Motor neuron (in vitro differentiated cells): Measurements from ENCODE around the gene OPTN. TPM values are rescaled to one million over a fixed set of nuclear protein-coding genes. Genes with fewer than 3 reads are reported as not detected.
A peak's percentile ranks its signal among the peaks of the same experiment; 100 is the strongest.
"Not testable (repeated sequence)": the region's sequence is repeated elsewhere in the genome, so short reads cannot be mapped to it uniquely, and the experiment has no call there.

ENCODE experiments used
- ATAC-seq, 8 experiments: fragments of 200-7000 bp; cut with Tn5 transposase; replicated peaks in 6 of 8; 2 replicates each; pipeline ENCODE4 v1.8.0; 2021; ENCODE audit warnings: mild to moderate bottlenecking in 8 of 8, moderate library complexity in 8 of 8
- H3K27ac ChIP-seq, 2 donors: fragments of 250-450 bp; sonication (Bioruptor Pico); 2 replicates each; pipeline ENCODE4 v1.9.0; 2021; ENCODE audit warnings: antibody characterized with exemption in 2 of 2, mild to moderate bottlenecking in 2 of 2, moderate library complexity in 1 of 2
- H3K4me1 ChIP-seq, 2 donors: fragments of 250-450 bp; sonication (Bioruptor Pico); replicated peaks in 1 of 2; 2 replicates each; pipeline ENCODE4 v1.6.1; 2021; ENCODE audit warnings: antibody characterized with exemption in 2 of 2, mild to moderate bottlenecking in 2 of 2, moderate library complexity in 1 of 2
- H3K4me3 ChIP-seq, 5 donors: fragments of 250-450 bp; sonication (Bioruptor Pico); 2 replicates each; pipeline ENCODE4 v1.9.0; 2021; ENCODE audit warnings: antibody characterized with exemption in 5 of 5, mild to moderate bottlenecking in 5 of 5, moderate library complexity in 4 of 5
- WGBS, 10 experiments: fragments of 450-650 bp; shearing (Covaris generic); methylation state at CpG; one replicate each; pipeline ENCODE4 v1.0.0; 2022; 5-methylcytosine and 5-hydroxymethylcytosine counted together
- in situ Hi-C, 9 experiments: fragments of 400-800 bp; cut with MboI; loops; one replicate each; pipeline ENCODE4 v1.15.0; 2021; ENCODE audit warnings: low sequenced_read_pairs in 9 of 9, low pct_unique_long_range_greater_than_20kb in 2 of 9; ENCODE audit not compliant: unreplicated experiment in 9 of 9
- total RNA-seq, 8 experiments: library from RNA; unstranded; fragments of 300-600 nt; gene quantifications; 2 replicates each; pipeline versions ENCODE4 v1.2.3 to v1.2.4, GENCODE V29; 2022

OPTN gene
- total RNA-seq, 8 experiments from 2014 or later, result 23.0 to 186 (median 39.1) TPM

DNA sequence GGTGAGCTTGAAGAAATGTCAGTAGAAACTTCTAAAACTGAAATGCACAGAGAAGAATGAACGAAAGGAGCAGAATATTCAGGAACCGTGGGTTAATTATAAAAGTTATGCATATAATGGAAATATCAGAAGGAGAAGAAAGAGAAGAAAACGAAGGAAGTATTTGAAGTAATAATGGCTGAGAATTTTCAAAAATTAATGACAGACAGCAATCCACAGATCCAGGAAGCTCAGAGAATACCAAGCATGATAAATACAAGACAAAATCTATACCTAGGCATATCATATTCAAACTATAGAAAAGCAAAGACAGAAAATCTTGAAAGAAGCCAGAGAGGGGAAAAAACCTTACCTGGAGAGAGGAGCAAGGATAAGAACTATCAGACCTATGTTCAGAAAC is 44.9 kb downstream of the OPTN start:
- in situ Hi-C loops, result no loop called here
- H3K27ac ChIP-seq, result no peak overlapping the region
- H3K4me1 ChIP-seq, result no peaks in the 10 kb centered on the region
- no peak overlapping the region for H3K4me3 ChIP-seq
- no peak for ATAC-seq
- WGBS, 10 experiments, result 44 to 79% (median 62%) methylated on average over 2 to 3 of the region's 3 CpGs

DNA sequence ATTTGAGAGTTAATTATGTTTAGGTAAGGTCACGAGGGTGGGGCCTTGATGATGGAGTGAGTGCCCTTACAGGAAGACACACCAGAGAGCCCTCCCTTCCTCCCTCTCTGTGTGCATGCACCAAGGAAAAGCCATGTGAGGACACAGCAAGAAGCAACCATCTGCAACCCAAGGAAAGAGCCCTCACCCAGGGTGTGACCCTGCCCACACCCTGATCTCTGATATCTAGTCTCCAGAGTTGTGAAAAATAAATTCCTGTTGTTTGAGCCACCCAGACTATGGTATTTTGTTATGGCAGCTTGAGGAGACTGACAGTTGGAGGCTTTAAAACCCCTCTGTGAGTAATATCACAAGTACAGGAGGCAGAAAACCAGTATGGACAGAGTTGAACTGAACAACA is 46.4 kb downstream of the OPTN start:
- Histone ChIP-seq H3K4me3 (no peak overlapping the region), H3K27ac (no peak overlapping the region), H3K4me1 (no peaks in the 10 kb centered on the region)
- ATAC-seq, result peak in 2 of 8 experiments; percentile 88 to 95
- in situ Hi-C loops, result no loop called here
- WGBS, 10 experiments, result 50 to 83% (median 60%) methylated on average over 1 of the region's 1 CpG; no CpG with 5 or more reads in 6 of the 10 experiments

DNA sequence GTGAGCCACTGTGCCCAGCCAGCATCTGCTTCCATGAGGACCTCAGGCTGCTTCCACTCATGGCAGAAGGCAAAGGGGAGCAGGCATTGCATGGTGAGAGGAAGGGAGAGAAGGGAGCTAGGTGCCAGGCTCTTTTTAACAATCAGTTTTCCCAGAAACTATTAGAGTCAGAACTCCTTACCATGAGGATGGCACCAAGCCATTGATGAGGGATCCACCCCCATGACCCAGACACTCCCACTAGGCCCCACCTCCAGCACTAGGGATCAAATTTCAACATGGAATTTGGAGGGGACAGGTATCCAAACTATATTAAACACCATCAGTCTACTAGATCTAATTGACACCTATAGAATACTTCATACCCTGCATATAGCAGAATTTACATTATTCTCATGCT is 47.2 kb downstream of the OPTN start:
- no peak for ATAC-seq
- in situ Hi-C loops, result no loop called here
- Histone ChIP-seq H3K27ac (no peak overlapping the region), H3K4me3 (no peak overlapping the region), H3K4me1 (no peaks in the 10 kb centered on the region)

DNA sequence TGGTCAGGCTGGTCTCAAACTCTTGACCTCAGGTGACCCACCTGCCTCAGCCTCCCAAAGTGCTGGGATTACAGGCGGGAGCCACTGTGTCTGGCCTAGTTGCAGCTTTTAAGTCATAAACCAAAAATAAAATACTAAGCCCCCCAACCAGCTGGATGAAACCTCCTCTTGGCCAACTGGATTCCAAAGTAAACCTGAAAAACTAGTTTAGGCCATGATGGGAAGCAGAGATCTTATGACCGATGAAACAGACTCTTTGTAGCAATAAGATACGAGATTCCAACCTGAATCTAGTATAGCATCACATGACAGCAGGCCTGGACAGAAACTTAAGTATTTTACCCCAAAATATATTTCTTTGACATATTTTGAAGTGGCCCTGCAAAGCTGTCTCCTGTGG is 52.3 kb downstream of the OPTN start:
- Histone ChIP-seq H3K4me1 (no peaks in the 10 kb centered on the region), H3K27ac (no peak overlapping the region), H3K4me3 (no peak overlapping the region)
- in situ Hi-C loops, result loop anchor here in 1 of 9 experiments (25.0 kb wide), 1 partner anchor 160 kb away; the partner anchor contains the start of gene PHYH
- WGBS, 10 experiments, result 82 to 100% (median 90%) methylated on average over 1 to 3 of the region's 3 CpGs; no CpG with 5 or more reads in 3 of the 10 experiments
- no peak for ATAC-seq

DNA sequence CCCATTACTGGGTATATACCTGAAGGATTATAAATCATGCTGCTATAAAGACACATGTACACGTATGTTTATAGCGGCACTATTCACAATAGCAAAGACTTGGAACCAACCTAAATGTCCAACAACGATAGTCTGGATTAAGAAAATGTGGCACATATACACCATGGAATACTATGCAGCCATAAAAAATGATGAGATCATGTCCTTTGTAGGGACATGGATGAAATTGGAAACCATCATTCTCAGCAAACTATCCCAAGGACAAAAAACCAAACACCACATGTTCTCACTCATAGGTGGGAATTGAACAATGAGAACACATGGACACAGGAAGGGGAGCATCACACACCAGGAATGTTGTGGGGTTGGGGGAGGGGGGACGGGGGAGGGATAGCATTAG is 55.9 kb downstream of the OPTN start:
- in situ Hi-C loops, result loop anchor here in 1 of 9 experiments (25.0 kb wide), 1 partner anchor 156 kb away; the partner anchor contains the start of gene PHYH
- not testable (repeated sequence) for H3K4me3 ChIP-seq, ATAC-seq, H3K4me1 ChIP-seq, H3K27ac ChIP-seq
- 90 to 100% methylated on average over 1 to 2 of the region's 4 CpGs; no CpG with 5 or more reads in 8 of the 10 experiments for WGBS, 10 experiments

DNA sequence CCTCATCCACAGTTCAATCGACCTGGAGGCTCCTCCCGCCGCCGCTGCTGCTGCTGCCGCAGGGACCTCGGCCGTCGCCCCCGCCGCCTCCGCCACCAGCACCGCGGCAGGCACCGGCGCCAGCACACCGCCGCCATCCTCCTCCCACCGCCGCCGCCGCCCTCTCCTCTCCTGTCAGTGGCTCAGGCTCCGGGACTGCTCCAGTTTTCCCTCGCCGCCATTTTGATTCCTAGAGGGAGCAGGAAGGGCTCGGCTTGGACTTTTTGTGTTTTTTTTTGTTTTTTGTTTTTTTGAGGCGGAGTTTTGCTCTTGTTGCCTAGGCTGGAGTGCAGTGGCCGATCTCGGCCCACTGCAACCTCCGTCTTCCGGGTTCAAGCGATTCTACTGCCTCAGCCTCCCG is 58.4 kb downstream of the OPTN start:
- in situ Hi-C loops, result loop anchor here in 1 of 9 experiments (25.0 kb wide), 1 partner anchor 154 kb away; the partner anchor contains the start of gene PHYH
- no peak for ATAC-seq
- Histone ChIP-seq H3K27ac (no peak overlapping the region), H3K4me1 (no peaks in the 10 kb centered on the region), H3K4me3 (no peak overlapping the region)
- 70 to 100% (median 94%) methylated on average over 3 to 17 of the region's 32 CpGs; no CpG with 5 or more reads in 4 of the 10 experiments for WGBS, 10 experiments

DNA sequence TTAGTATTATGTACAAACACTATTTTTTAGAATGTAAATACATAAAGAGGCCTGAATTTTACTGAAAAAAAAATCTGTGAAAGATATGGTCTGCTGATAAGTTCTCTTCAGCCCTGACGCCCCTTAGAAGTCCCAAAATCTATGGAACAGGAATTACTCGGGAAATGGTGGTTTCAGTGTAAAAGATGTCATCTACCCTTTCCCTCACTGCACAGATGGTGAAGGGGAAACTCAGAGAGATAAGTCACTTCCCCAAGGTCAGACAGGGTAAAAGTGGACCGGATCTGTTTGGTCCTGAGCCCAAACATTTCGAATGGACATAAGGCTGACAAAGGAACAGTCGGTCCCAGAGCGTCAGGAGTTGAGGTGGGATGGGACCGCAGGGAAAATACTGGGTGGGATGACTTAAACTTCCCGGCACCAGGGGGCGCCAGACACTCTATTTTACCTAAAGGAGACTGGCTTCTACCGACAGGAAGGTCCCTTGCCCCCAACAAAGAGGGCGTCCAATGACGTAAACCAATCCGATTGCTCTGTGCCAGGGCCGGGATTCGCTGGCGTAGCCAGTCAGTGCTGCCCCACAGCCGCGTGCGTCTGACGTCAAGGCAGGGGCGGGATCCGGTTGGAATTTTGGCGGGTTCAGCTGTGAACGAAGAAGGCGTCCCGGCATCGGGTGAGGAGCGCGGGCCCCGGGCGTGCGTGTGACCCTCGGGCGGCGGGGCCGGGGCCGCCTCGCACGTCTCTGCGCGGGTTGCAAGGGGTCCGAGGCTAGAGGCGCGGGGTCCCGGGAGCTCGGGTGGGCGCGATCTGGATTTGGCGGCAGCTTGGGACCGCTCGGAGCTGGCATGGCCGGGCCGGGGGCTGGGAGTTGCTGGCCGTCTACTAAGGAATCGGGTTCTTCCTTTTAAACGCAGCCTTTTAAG is 61.2 kb downstream of the OPTN start, which contains the start of gene MCM10:
TSS of gene MCM10 (plus strand) at position 625 of the 923 bp plus-strand sequence. CDS start 2,645 bp downstream, outside the sequence.
- 0 to 33% (median 6%) methylated on average over 2 to 5 of the region's 56 CpGs; no CpG with 5 or more reads in 2 of the 10 experiments for WGBS, 10 experiments
- H3K4me3 ChIP-seq, result peak within 1 kb of the TSS; percentile 42 to 64 (median 56)
- H3K4me1 ChIP-seq, result no peaks in the 10 kb centered on the region
- in situ Hi-C loops, result loop anchor here in 3 of 9 experiments (10.0 to 25.0 kb wide), 2 partner anchors 144 to 151 kb away; partner anchors contain the start of gene PHYH (in 3 of the 3)
- peak; percentile 100 for ATAC-seq
- no peak within 1 kb of the TSS for H3K27ac ChIP-seq

DNA sequence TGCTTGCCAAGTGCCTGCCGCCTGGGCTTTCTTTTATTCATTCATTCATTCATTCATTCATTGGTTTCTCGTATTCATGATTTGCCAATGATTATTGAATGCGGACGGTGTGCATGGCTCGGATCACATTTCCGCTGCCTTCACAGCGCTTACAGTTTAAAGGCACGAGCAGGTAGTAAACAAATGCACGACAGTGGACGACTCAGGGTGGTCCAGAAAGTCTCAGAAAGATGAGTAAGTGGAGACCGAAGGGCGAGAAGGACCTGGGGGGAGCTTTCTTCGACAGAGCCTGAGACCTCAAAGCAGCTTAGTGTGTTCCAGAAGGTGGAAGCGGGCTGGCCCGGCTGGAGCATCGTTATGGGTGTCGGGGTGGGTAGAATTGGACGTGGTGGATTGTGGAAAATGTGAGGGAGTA is 61.9 kb downstream of the OPTN start:
- whole genome bisulfite sequencing, 10 experiments, result 0 to 6% (median 1%) methylated on average over 3 to 17 of the region's 18 CpGs; no CpG with 5 or more reads in 2 of the 10 experiments
- in situ Hi-C loops, result loop anchor here in 3 of 9 experiments (10.0 to 25.0 kb wide), 2 partner anchors 143 to 150 kb away; partner anchors contain the start of gene PHYH (in 3 of the 3)
- Histone ChIP-seq H3K4me3 (peak overlapping the region; percentile 42 to 64 (median 56)), H3K4me1 (no peaks in the 10 kb centered on the region), H3K27ac (no peak overlapping the region)
- peak in 1 of 8 experiments; percentile 2 for ATAC-seq

DNA sequence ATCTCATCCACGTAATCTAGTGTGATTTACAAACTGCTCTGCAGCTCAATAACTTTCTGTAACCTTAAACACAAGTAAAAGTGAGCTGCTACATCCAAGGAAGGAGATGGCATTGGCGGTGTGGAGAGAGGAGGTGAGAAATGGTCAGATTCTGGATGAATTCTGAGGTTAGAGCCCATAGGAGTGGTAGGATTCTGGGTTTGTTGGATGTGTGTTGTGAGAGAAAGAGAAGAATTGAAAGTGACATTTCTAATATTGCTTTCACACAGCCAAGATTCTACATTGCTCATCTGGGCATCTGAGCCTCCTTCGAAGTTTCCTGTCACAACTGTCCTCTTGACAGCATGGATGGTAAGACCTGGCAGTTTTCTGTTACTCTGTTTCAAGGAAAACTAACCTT is 63.9 kb downstream of the OPTN start:
- Histone ChIP-seq H3K27ac (no peak overlapping the region), H3K4me3 (no peak overlapping the region), H3K4me1 (no peaks in the 10 kb centered on the region)
- in situ Hi-C loops, result loop anchor here in 3 of 9 experiments (10.0 to 25.0 kb wide), 2 partner anchors 141 to 148 kb away; partner anchors contain the start of gene PHYH (in 3 of the 3)
- ATAC-seq, result no peak
- WGBS, 10 experiments, result 46 to 100% (median 94%) methylated on average over 2 to 3 of the region's 3 CpGs; no CpG with 5 or more reads in 3 of the 10 experiments

DNA sequence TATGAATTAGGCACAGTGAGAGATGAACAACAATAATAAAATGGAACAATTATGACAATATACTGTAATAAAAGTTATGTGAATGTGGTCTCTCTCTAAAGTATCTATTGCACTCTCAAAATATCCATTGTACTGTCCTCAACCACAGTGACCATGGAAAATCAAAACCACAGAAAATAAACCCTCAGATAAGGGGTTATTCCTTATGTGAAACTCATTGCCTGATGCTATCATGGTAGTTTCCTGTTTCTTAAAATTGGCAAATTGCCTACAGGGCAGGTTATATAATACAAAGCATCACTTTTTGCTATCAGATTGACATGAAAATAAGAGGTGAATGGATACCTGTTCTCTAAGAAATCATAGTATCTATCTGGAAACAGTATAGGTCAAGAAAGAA is 65.2 kb downstream of the OPTN start:
- H3K27ac ChIP-seq, result no peak overlapping the region
- H3K4me1 ChIP-seq, result no peaks in the 10 kb centered on the region
- in situ Hi-C loops, result loop anchor here in 3 of 9 experiments (10.0 to 25.0 kb wide), 2 partner anchors 140 to 147 kb away; partner anchors contain the start of gene PHYH (in 3 of the 3)
- H3K4me3 ChIP-seq, result no peak overlapping the region
- ATAC-seq, result no peak

DNA sequence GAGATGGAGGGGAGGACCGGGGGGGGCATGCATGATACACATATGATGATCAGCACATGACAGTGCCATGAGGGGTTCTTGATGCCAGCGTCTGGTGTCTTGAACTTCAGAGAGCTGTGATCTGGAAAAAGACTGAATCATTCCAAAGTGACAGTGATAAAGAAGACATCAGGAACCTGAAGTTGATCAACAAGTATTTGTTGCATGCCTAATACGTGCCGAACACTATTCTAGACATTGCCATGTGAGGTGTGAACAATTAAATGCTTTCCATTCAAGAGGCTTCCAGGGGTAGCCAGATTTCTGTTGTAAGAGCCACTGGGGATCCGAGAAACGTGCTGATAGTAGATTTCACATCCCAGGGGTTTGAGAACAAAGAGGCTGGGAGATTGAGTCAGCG is 67.6 kb downstream of the OPTN start:
- WGBS, 10 experiments, result 60 to 100% (median 96%) methylated on average over 1 to 5 of the region's 7 CpGs; no CpG with 5 or more reads in 3 of the 10 experiments
- H3K27ac ChIP-seq, result no peak overlapping the region
- H3K4me1 ChIP-seq, result no peaks in the 10 kb centered on the region
- ATAC-seq, result no peak
- no peak overlapping the region for H3K4me3 ChIP-seq
- in situ Hi-C loops, result loop anchor here in 3 of 9 experiments (10.0 to 25.0 kb wide), 2 partner anchors 137 to 145 kb away; partner anchors contain the start of gene PHYH (in 3 of the 3)

DNA sequence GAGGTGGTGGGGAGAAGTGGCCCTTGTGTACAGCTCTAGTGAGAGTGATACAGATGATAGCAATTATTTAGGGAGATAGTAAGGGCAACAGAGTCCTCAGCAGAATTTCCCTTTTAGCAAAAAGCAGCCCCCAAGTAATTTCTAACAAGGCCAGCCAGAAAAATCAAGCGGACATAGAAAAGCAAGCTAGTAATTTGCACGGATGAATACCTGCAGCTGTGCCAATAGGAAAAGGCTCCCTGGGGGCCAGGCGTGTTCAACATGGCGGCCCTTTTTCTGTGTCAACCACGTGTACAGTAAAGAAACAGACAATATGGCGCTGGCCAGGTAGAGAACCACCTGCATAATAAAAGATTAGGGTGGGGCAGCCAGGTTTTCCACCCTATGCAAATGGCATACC is 68.8 kb downstream of the OPTN start:
- WGBS, 10 experiments, result 80 to 100% (median 89%) methylated on average over 1 to 6 of the region's 6 CpGs; no CpG with 5 or more reads in 3 of the 10 experiments
- Histone ChIP-seq H3K4me1 (no peaks in the 10 kb centered on the region), H3K4me3 (no peak overlapping the region)

DNA sequence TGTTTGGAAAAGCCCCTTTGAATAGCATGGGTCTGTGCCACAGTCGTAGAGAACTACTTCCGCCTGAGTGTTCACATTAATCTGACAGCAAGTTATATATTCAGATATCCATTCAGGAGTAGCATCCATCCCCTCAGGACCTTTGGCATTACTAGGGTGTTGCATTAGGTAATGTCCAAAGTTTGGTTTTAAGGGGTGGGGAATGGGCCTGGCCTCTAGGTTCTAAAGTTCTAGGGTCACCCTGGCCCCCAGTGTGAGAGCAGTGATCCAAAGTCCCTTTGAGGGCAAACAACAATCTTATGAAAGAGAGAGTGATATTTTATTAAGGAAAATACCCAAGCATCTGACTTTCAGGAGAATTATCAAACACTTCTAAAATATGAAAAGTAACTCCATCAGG is 73.7 kb downstream of the OPTN start:
- H3K4me3 ChIP-seq, result no peak overlapping the region
- no peak overlapping the region for H3K27ac ChIP-seq
- ATAC-seq, result no peak
- no peaks in the 10 kb centered on the region for H3K4me1 ChIP-seq
- 60 to 100% (median 100%) methylated on average over 1 to 2 of the region's 2 CpGs; no CpG with 5 or more reads in 5 of the 10 experiments for WGBS, 10 experiments
- in situ Hi-C loops, result loop anchor here in 1 of 9 experiments (25.0 kb wide), 1 partner anchor 139 kb away; the partner anchor contains the start of gene PHYH

More for the DNA sequence above, 68.8 kb downstream of the OPTN start:
- ATAC-seq, result no peak
- no peak overlapping the region for H3K27ac ChIP-seq
- in situ Hi-C loops, result loop anchor here in 3 of 9 experiments (10.0 to 25.0 kb wide), 2 partner anchors 136 to 144 kb away; partner anchors contain the start of gene PHYH (in 3 of the 3)
